Mammary epithelial cell (primary cell): Measurements from ENCODE around the gene WDR6.

ENCODE experiments used
- EZH2 ChIP-seq: IDR thresholded peaks from 2 replicates; pipeline ENCODE4 v1.6.1; 2012; ENCODE audit warnings: low read length, inconsistent platforms, borderline replicate concordance
- TF ChIP-seq, protein P1 (sequence below), 2 donors: IDR thresholded peaks in 1 of 2; conservative IDR thresholded peaks in 1 of 2; 2 replicates each; pipeline ENCODE4 v1.5.1; 2011 to 2012; ENCODE audit warnings: inconsistent platforms in 2 of 2, low read length in 2 of 2, mild to moderate bottlenecking in 2 of 2, control low read depth in 1 of 2, low read depth in 1 of 2; ENCODE audit not compliant: insufficient read depth in 1 of 2; ENCODE audit errors: extremely low read depth in 1 of 2

DNA sequence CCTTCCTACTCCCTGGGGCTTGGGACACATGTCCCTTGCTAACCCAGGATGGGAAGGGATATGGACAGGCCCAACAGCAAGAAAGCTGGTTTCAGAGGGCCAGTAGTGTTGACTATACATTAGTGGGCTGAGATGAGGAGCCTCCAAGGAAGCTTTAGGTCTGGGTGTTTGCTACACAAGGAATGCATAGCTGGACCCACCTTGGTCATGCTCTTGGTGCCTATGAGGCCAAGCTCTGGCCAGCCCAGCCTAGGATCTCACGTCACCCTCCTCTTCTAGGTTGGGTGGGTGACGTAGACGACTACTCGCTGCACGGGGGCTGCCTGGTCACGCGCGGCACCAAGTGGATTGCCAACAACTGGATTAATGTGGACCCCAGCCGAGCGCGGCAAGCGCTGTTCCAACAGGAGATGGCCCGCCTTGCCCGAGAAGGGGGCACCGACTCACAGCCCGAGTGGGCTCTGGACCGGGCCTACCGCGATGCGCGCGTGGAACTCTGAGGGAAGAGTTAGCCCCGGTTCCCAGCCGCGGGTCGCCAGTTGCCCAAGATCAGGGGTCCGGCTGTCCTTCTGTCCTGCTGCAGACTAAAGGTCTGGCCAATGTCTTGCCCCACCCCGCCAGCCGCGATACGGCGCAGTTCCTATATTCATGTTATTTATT lies 653 bp upstream of the WDR6 start:
- TF ChIP-seq, protein P1, sequence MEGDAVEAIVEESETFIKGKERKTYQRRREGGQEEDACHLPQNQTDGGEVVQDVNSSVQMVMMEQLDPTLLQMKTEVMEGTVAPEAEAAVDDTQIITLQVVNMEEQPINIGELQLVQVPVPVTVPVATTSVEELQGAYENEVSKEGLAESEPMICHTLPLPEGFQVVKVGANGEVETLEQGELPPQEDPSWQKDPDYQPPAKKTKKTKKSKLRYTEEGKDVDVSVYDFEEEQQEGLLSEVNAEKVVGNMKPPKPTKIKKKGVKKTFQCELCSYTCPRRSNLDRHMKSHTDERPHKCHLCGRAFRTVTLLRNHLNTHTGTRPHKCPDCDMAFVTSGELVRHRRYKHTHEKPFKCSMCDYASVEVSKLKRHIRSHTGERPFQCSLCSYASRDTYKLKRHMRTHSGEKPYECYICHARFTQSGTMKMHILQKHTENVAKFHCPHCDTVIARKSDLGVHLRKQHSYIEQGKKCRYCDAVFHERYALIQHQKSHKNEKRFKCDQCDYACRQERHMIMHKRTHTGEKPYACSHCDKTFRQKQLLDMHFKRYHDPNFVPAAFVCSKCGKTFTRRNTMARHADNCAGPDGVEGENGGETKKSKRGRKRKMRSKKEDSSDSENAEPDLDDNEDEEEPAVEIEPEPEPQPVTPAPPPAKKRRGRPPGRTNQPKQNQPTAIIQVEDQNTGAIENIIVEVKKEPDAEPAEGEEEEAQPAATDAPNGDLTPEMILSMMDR (conservative IDR thresholded peaks at IDR 0.05 in 1 of 2, IDR thresholded peaks at IDR 0.05 in 1 of 2; ENCODE audit: extremely low read depth in 1 of 2, insufficient read depth in 1 of 2, low read depth in 1 of 2, low read length in 2 of 2) = no peak
- TF ChIP-seq EZH2 = no peak
